Measurements from ENCODE around the gene MRPL24.

Gene MRPL24

DNA sequence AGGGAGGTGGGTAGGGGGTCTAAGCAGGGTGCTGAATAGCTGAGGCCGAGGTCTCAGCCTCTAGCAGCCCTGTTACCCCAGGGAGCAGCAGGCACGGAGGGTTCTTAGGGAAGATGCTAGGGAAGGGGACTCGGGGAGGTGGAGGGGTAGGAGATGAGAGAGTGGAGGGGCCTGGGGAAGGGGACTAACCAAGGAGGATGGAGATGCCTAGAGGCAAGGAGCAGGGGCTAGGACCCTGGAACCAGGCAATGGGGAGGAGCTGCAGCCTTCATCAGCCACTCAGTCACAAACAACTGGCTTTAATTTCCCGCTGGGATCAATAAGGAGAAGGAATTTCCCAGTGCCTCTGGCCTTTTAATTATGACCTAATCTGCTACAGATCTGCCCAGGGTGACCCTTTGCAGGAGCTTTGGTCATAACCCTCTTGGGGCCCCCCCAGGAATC, 32.6 kb downstream of the MRPL24 start:
- DNase-seq = no peak

DNA sequence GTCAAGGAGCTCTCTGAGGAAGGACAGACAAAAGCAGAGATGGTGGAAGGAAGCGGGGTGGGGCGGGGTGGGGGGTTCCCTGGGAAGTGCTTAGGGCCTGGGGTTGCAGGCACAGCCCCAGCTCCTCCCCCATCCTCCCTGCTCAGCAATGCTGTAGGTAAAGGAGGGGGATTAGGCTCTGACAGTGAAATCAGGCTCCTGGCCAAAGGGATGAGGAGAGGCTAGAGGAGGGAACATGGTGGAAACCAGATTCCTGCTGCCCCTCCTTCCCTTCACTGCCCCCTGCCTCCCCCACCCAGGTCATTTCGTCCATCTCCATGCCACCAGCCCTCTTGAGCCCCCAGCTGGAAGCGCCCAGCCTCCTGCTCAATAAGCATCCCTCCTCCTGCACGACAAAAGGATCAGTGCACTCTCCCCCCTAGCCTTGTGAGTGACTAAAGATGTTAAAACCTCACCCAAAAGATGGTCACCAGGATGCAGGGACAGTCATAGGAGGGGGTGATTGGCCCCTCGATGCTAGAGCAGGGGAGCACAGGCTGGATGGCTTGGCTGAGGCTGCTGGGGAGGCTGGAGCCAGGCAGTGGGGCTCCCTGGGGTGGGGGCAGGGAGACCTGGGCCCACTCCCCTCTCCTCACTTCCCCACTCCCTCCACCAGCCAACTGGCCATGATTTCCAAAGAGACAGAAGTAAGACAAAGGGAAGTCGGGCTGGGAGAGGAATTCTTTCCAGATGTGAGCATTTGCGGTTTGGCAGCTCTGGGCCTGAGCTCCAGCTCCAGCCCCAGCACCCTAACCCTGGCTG, 33.3 kb downstream of the MRPL24 start:
- peak; percentile 82 for DNase-seq

DNA sequence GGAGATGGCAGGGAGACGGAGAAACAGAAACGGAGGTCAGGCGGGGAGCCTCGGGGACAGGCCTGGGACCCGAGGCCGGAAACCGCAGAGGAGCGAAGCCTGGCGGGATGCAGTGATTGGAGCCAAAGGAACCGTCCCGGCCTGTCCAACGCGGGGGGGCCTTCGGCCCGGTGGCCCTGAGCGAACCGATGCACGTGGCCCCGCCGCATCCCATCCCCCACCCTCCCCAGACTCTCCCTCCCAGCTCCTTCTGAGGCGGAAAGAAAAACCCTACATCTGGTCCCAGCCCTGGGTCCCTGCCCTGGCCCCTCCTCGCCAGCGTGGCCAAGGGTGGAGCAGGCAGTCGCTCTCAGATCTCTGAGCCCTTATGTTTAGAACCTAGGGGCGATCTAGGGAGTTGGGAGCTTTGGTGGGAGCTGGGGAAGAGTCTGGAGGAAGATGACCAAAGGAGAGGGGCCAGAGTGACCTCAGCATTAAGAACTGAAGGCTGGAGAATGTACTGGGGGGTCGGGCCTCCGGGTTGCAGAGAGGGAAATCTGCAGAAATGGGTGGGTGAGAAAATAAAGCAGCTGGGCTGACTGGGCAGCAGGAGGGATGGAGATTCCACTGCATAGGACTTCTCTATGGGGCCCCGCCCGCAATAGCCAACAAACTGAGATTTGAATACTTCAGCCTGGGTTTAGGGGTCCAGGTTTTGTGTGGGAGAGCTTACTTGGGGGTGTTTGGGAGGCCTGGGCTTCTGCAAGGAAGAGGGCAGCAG, 34.1 kb downstream of the MRPL24 start:
- DNase-seq = peak; percentile 93

DNA sequence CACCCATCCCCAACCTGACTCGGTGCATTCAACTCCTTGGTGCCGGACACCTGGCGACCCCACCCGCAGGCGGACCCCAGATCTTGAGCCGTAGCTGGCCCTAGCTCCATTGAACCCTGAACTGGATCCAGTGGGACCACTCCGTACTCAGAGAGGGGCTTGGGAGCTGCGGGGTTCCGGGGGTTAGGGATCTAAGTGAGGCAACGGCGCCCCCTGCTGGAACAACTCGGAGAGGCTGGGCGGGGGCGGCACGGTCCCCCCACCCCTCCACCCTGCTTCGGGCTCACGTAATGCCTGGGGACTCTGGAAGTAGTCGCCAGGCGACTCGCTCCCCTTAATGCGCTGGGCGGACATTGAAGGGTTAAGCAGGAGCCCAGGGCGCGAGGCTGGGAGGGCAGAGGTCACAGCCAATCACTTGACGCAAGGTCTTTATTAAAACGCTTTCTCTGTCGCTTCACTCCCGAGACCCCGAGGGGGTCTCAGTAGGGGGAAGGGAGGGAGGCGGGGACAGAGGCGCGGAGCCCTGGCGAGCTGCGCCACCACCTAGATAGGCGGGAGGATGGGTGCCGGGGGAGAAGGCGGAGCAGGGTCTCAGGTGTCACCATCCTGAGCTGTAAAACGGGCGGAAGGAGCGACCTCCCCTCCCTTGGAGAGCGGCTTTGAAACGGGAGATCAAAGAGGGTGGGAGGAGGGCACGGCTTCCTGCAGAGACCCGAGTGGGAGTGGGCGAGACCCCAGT, 34.8 kb downstream of the MRPL24 start:
- peak; percentile 89 for DNase-seq

DNA sequence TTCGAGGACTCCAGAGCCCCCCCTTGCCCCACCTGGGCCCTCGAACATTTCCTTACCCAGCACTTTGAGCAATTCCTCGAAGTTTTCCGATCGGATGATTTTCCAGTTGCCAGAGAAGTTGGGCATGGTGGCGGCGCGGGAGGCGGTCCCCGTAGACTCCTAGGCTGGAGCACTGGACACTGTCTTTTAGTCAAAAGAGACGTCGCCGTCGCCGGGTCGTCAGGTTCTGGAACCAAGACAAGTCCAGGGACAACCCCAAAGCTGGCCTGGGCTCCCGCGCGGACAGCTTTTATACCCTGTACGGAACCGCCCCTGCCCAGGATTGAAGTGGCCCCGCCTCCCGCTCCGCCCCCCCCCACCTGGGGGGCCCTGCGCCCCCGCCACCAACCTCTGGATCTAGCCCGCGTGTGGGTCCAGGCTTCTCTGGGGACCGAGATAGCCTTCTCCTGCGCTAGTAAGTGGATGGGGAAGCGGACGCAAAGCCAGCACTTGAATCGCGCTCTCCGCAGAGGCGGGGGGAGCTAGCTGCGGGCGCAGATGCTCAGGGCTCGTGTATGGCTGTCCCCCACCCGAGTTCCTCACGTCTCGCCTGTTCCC, 35.5 kb downstream of the MRPL24 start, which contains the start of gene CRABP2:
TSS of gene CRABP2 (minus strand) at position 263 of the 597 bp plus-strand sequence. CDS start at position 126, 137 bp downstream.
- DNase-seq = peak; percentile 86

DNA sequence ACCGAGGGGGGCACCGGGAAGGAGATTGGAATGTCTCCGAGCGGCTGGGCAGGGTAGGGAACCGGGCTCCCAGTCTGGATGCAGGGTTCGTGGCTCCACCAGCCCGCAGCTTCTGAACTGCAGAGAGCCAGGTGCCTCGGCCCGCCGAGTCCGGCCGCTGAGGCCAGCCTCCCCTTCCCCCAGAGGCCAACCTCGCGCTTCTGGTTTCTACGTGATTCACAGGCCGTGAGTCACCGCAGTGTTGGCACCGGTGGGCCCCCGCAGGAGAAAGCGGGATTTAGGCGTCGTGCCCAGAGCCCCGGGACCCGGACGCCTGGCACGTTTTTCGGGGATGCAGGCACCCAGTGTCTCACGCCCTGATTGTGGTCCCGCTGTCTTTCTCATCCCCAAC, 36.0 kb downstream of the MRPL24 start:
- DNase-seq = no peak

DNA sequence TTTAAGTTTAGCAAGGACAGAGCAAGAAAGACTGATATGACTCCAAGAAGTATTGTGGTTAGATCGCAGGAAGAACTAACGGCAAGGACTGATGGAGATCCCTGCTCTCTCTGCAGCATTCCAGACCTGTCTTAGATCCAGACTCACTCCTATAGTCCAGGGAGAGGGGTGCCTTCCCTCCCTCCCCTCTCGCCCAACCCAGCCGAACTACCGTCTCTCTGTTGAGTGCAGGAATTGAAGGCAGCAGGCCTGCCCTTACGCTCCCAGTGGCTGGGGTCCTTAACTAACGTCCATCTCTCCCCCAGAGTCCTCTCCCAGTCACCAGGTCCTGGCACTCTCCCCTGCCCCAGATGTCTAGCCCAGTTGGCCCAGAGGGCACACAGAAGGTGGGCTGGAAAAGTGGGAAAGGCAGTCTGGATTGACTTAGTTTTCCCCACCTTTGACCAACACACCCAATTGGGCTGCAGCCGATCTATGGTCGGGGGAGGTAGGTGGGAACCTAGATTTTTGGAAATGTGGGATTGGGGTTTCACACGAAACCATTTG, 36.6 kb downstream of the MRPL24 start:
- no peak for DNase-seq

DNA sequence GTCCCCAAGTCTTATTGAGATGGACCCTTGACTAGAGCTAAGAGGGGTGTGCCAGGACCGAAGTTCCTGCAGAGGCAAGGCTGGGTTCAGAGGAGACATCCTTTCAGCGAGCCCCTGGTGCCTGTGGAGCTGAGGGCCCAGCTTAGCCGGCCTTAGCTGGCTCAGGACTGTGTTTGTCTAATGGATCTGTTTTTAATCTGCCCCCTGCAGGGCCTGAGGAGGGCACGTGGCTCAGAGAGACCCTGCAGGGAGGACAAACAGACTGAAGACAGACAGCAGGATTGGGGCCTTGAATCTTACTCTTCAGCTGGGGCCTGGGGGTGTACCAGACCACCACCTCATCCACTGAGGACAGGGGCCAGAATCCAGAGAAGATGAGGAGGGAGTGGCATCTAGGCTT, 37.1 kb downstream of the MRPL24 start:
- DNase-seq = no peak

DNA sequence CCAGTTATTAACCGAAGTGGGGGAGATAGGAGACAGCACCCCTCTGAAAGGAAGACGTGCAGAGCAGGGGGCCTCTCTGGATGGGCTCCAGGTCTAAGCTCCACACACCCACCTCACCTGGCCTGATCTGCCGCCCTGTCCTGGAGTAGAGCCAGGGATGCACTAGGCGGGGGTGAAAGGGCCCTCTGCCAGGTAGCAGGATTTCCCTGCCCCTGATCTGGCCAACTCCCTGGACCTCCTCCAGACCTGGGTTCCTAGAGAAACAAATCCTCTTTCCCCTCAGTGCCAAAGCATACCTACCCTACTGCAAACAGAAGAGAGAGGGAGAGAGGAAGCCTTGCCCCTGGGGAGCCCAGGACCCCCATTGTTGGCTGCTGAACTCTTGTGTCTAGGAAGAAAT, 37.6 kb downstream of the MRPL24 start:
- DNase-seq = no peak

DNA sequence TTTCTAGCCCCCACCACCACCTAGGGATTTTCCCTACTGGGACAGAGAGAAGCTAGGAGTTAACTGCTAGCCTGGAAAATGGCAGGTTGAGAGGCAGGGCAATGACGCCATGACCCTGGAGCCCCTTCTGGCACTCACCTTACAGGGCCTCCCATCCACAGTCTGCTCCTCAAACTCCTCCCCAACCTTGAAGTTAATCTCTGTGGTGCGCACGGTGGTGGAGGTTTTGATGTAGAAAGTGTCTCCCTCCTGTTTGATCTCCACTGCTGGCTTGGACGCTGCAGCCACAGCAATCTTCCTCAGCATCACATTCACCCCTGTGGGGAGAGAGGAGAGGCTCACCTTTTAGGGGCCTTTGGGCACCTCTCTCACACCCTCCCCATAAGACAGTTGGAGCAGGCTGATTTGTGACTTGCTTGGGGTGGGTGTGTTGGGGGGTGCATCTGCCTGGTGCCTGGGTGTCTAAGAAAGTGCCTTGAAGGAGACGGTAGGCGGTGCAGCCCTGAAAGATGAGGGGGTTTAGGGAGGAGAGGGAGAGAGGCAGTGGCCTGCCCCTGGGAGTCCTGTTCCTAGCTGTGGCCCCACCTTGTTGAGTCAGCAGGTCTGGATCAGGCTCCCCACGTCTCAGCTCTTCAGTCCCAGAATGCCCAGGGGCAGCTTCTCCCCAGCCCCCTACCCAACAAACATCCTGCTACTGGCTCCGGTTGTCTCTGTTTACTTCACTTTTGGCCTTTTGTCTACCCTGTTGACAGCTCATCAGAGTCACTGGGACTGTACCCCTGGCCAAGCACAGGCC, 40.0 kb downstream of the MRPL24 start:
- no peak for DNase-seq

DNA sequence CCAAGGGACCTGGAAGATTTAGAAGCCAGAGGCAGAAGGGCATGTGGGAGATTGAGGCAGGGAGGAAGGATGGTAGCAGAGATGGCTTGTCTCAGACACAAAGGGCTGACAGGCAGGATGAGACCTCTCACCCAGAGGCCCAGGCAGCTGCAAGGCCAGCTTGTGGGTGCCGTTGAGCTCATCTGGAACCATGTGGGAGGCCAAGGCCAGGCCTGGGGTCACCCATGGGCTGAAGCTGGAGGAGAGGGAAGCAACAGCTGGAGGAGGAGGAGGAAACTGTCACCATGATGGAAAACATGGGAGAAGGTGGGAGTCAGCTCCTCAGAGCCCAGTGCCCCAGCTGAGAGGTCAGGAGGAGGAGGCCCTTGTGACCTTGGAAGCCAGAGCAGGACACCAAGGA, 41.9 kb downstream of the MRPL24 start:
- no peak for DNase-seq

DNA sequence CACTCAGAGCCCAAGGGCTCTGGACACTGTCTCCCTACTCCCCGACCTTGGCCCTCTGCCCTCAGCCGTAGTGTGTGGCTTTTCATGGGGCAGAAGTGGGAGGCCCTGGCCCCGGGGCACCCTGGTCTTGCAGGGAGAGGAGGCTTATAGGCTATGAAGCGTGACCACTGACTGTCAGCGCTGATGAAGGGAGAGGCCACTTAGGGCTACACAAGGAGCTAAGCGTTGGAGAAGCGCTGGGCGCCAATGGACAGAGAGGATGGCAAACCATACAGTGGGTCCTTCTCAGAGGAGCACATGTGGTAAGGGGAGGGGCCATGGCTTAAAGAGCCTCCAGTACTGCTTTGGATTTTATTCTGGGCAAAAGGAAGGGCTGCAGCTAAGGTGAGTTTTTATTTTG, 43.4 kb downstream of the MRPL24 start:
- DNase-seq = no peak

DNA sequence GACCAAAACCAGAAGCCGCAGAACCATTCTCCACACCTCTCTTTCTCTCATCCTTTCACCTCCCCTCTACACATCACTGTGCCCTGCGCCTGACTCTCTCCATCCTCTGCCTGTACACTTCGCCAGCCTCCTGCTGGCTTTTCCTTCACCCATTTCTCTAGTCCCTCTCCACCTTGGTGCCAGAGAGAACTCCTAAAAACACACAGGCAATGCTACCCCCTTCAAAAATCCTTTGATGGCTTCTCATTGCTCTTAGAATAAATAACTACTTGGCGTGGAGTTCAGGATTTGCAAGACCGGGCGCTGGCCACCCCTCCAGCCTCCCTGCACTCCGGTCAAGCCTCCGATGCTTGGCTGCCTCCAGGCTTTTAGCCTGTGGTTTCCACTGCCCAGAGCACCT, 44.1 kb downstream of the MRPL24 start:
- DNase-seq = no peak

DNA sequence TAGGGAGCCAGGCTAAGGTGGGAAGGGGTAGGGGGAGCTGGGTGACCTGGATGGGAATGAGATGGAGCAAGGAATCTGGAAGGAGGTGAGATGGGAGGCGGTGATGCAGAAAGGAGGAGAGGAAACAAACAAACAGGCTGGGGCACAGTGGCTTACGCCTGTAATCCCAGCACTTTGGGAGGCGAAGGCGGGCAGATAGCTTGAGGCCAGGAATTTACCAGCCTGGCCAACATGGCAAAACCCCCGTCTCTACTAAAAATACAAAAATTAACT, 46.3 kb downstream of the MRPL24 start:
- DNase-seq = no peak

DNA sequence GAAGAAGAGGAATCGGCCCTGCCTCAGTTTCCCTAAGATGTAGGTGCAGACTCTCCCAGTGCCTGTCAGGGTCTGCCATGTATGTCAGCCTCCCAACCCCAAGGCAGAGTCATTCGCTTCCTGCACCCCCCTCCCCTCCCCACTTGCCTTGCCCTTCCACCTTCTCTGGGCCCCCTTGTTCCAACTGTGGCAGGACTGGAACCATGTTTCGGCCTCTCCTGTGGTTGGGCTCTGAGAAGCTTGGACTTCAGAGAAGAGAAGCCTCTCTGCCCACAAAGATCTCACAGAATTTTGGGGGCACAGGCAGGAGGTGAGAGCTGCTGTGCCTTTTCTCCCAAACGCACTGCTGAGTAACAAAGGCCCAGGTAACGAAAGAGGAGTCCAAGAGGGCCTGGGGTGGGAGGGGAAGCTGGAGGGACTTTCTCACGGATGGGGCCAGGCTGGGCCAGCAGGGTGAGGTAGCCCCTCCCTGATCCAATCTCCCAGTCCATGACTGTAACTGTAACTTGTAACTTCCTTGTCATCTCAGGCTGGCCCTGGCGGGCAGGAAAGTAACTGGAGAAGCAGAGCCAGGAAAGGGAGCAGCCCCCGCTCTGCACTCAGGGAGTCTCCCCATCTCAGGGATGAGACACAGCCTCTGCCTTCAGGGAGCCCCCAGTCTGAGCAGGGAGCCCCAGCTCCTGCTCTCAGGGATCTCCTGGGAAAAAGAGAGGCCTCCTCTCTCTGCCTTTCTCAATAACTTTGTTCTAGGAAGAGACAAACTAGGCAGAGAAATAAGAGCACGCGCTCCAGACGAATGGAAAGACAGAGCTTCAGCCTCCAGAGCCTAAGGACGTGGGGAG, 46.8 kb downstream of the MRPL24 start:
- no peak for DNase-seq

DNA sequence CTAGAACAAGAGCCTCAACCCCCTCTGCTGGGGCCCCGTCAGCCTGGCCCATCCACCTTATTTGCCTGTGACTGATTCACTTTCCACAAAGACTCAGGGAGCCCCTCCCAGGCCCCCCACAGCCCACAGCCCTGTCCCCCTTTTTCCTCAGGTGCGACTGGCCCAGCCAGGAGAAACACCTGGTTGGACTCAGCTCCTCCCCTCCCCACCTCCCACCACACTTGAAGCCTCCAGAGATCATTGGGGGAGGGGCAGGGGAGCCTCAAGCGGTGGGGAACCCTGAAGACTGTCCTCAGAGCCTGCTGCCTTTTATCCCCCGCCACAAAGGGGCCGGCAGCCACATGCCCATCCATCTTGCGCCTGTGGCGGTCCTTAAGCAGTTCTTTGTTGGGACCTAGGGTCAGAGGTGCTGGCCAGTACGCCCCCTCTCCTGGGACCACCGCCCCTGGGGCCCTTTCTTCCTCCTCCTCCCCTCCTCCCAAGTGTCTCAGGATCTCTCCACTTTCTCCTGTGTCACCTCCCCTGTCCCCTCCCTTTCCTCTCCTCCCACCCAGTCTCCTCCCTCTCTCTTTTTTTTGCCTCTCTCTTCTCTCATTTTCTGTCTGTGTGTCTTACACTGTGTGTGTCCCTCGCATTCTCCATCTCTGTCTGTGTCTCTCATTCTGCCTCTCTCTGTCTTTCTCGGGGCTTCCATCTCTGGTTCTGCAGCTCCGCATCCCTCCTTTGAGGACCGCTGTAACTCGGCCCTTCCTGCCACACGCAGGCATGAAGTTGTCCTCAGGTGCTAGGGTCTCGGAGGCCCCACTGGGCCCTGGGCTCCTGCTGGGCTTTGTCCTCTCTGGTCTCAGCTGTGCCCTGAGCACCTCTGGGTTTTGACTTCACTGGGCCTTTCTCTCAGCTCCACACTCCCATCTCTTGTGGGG, 47.7 kb downstream of the MRPL24 start:
- DNase-seq = no peak

DNA sequence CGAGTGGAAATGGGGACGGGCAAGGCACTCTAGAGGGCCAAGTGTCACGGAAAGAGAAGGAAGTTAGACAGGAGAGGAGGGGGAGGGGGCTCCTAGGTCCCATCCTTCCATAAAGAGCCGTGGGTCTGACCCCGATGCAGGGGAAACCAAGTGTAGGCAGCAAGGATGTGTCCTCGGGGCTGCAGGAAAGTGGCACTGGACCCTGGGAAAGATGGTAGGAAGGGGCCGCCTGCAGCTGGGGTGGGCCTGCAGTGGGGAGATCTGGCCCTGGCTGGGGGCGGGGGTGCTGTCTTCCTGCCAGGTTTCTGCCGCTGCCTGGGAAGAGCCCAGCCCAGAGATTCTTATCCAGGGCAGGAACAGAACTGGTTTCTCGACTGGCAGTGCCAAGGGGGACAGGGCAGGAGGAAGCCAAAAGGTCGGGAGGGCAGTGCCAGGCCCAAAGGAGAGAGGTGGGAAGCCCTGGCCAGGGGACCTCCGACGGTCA, 48.4 kb downstream of the MRPL24 start:
- no peak for DNase-seq

DNA sequence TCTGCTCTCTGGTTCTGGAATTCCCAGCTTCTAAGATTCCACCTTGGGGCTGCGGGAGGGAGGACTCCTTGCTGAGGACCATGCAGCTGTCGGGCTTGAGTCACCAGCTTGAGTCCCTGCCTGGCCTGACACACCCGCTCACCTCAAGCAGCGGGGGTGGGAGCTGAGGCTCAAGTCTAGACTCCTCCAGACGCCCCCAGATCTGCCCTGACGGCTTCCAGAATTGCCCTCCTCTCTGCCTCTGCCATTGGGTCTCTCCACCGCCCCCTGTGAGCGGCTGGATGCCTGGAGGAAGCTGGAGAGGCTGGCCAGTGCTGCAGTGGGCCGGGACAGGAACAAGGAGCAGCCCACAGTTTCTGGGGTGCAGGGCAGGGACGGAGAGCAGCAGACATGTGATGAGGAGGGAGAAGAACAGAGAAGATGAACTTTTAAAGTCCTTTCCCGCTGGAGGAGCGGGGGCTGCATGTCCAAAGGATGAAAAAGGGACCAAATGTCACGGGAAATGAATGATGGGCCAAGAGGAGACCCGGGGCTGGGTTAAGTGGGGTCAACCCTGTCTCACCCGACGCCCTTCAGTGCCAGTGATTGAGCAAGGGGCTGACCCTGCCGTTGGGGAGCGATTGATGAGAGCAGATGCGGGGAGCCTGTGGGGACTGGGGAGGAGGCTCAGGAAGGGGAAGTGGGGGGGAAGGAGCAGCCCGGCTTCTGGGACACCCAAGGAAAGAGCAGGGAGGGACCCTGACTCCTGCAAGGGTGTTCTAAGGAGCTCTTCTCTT, 49.0 kb downstream of the MRPL24 start:
- DNase-seq = no peak

DNA sequence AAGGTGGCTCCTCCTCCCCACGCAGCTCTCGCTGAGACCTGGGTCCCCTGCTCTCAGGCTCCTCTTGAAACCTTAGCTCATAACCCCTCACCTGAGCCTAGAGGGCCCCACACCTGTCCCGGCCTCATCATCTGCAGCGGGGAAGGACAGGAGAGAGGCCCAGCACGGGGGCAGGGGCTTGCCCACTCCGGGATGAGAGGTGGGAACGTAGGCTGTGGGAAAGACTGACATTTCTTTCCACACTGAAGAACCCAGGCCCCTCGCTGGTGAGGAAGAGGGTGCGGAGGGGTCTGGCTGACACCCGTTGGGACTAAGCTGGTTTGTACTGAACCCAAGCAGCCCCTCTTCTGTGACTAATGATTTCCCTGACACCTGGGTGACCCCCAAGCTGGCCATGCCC, 49.7 kb downstream of the MRPL24 start:
- DNase-seq = no peak

Data from left hindlimb (tissue), 1 donor.